HEK293 (cell line): ENCODE results near the gene VASN.

Source experiments
- CTCF ChIA-PET: fragments of 350-600 bp; formaldehyde crosslinking; extraction: SDS; loops from one replicate; lab custom pipeline; 2021; ENCODE audit warnings: antibody characterized with exemption; lab: Yijun Ruan, JAX
- POLR2A ChIA-PET: fragments of 300-600 bp; formaldehyde crosslinking; extraction: SDS; loops from one replicate; lab custom pipeline; 2020; ENCODE audit warnings: antibody characterized with exemption, inconsistent platforms; lab: Yijun Ruan, JAX
- H3K27ac ChIP-seq: fragments of 200-500 bp; sonication (Bioruptor generic); 2 replicates; pipeline ENCODE4 v1.5.1; 2014; ENCODE audit warnings: low read depth, low read length, control low read depth, inconsistent platforms; ENCODE audit errors: extremely low read depth
- H3K36me3 ChIP-seq, 2 experiments: fragments of 200-500 bp in 1 of 2; sonication (Bioruptor generic) in 1 of 2; 1 replicate in 1 of 2; 2 replicates in 1 of 2; pipeline ENCODE4 v1.5.1; 2014 to 2017; ENCODE audit warnings: inconsistent platforms in 2 of 2, low read length in 2 of 2; ENCODE audit not compliant: control insufficient read depth in 2 of 2, insufficient read depth in 1 of 2
- H3K4me1 ChIP-seq: fragments of 200-500 bp; sonication (Bioruptor generic); 2 replicates; pipeline ENCODE4 v1.5.1; 2014; ENCODE audit warnings: mild to moderate bottlenecking, low read length, inconsistent platforms; ENCODE audit not compliant: control insufficient read depth, insufficient read depth
- H3K4me3 ChIP-seq: 2 replicates; pipeline ENCODE4 v1.5.1; 2011; ENCODE audit warnings: low read depth, mild to moderate bottlenecking, control low read depth, low read length, moderate library complexity
- H3K9me3 ChIP-seq: fragments of 200-500 bp; sonication (Bioruptor generic); 2 replicates; pipeline ENCODE4 v1.5.1; 2014; ENCODE audit warnings: low read depth, low read length, inconsistent platforms; ENCODE audit not compliant: control insufficient read depth, insufficient read depth
- BCL11A ChIP-seq: fragments of 450-650 bp; formaldehyde crosslinking; IDR thresholded peaks from 2 replicates; pipeline ENCODE4 v1.5.1; 2016; ENCODE audit warnings: low read depth, missing biosample characterization, missing genetic modification characterization
- GFI1B ChIP-seq: fragments of 450-650 bp; formaldehyde crosslinking; IDR thresholded peaks from 2 replicates; pipeline ENCODE4 v1.5.1; 2016; ENCODE audit warnings: missing biosample characterization, missing genetic modification characterization
- KLF7 ChIP-seq: fragments of 450-650 bp; formaldehyde crosslinking; IDR thresholded peaks from 2 replicates; pipeline ENCODE4 v1.5.1; 2016; ENCODE audit warnings: missing biosample characterization, missing genetic modification characterization, borderline replicate concordance
- KLF8 ChIP-seq: fragments of 450-650 bp; formaldehyde crosslinking; IDR thresholded peaks from 2 replicates; pipeline ENCODE4 v1.5.1; 2016; ENCODE audit warnings: missing biosample characterization, missing genetic modification characterization
- KLF9 ChIP-seq: fragments of 450-650 bp; formaldehyde crosslinking; IDR thresholded peaks from 2 replicates; pipeline ENCODE4 v1.5.1; 2016; ENCODE audit warnings: missing biosample characterization, missing genetic modification characterization, low read depth
- REPIN1 ChIP-seq: fragments of 450-650 bp; formaldehyde crosslinking; IDR thresholded peaks from 2 replicates; pipeline ENCODE4 v1.5.1; 2017; ENCODE audit warnings: missing biosample characterization, missing genetic modification characterization, low read depth
- YY1 ChIP-seq: fragments of 450-650 bp; formaldehyde crosslinking; IDR thresholded peaks from 2 replicates; pipeline ENCODE4 v1.5.1; 2018; ENCODE audit warnings: missing biosample characterization, missing genetic modification characterization
- ZBTB7A ChIP-seq: fragments of 450-650 bp; formaldehyde crosslinking; IDR thresholded peaks from 2 replicates; pipeline ENCODE4 v1.5.1; 2016; ENCODE audit warnings: low read depth, missing biosample characterization, missing genetic modification characterization
- ZBTB8A ChIP-seq: fragments of 450-650 bp; formaldehyde crosslinking; IDR thresholded peaks from 2 replicates; pipeline ENCODE4 v1.5.1; 2016; ENCODE audit warnings: missing biosample characterization, missing genetic modification characterization
- ZFP37 ChIP-seq: fragments of 450-650 bp; formaldehyde crosslinking; IDR thresholded peaks from 2 replicates; pipeline ENCODE4 v1.5.1; 2016; ENCODE audit warnings: missing biosample characterization, missing genetic modification characterization
- ZFP41 ChIP-seq: fragments of 450-650 bp; formaldehyde crosslinking; IDR thresholded peaks from 2 replicates; pipeline ENCODE4 v1.5.1; 2016; ENCODE audit warnings: missing biosample characterization, missing genetic modification characterization, borderline replicate concordance
- ZFP69B ChIP-seq: fragments of 450-650 bp; formaldehyde crosslinking; IDR thresholded peaks from 2 replicates; pipeline ENCODE4 v1.5.1; 2016; ENCODE audit warnings: missing biosample characterization, missing genetic modification characterization
- ZNF157 ChIP-seq: fragments of 450-650 bp; formaldehyde crosslinking; IDR thresholded peaks from 2 replicates; pipeline ENCODE4 v1.5.1; 2016; ENCODE audit warnings: missing biosample characterization, missing genetic modification characterization
- ZNF248 ChIP-seq: fragments of 450-650 bp; formaldehyde crosslinking; IDR thresholded peaks from 2 replicates; pipeline ENCODE4 v1.5.1; 2017; ENCODE audit warnings: missing biosample characterization, missing genetic modification characterization
- ZNF266 ChIP-seq: fragments of 450-650 bp; formaldehyde crosslinking; IDR thresholded peaks from 2 replicates; pipeline ENCODE4 v1.5.1; 2016; ENCODE audit warnings: missing biosample characterization, missing genetic modification characterization, low read depth
- ZNF335 ChIP-seq: fragments of 450-650 bp; formaldehyde crosslinking; conservative IDR thresholded peaks from 2 replicates; pipeline ENCODE4 v1.5.1; 2016; ENCODE audit warnings: missing biosample characterization, missing genetic modification characterization
- ZNF394 ChIP-seq: fragments of 450-650 bp; formaldehyde crosslinking; IDR thresholded peaks from 2 replicates; pipeline ENCODE4 v1.5.1; 2016; ENCODE audit warnings: missing biosample characterization, missing genetic modification characterization, mild to moderate bottlenecking, moderate library complexity, borderline replicate concordance
- ZNF473 ChIP-seq: fragments of 450-650 bp; formaldehyde crosslinking; IDR thresholded peaks from 2 replicates; pipeline ENCODE4 v1.5.1; 2017; ENCODE audit warnings: missing biosample characterization, missing genetic modification characterization
- ZNF501 ChIP-seq: fragments of 450-650 bp; formaldehyde crosslinking; IDR thresholded peaks from 2 replicates; pipeline ENCODE4 v1.5.1; 2016; ENCODE audit warnings: missing biosample characterization, missing genetic modification characterization
- ZNF548 ChIP-seq: fragments of 450-650 bp; formaldehyde crosslinking; IDR thresholded peaks from 2 replicates; pipeline ENCODE4 v1.5.1; 2016; ENCODE audit warnings: missing biosample characterization, missing genetic modification characterization
- ZNF623 ChIP-seq: fragments of 450-650 bp; formaldehyde crosslinking; IDR thresholded peaks from 2 replicates; pipeline ENCODE4 v1.5.1; 2016; ENCODE audit warnings: missing biosample characterization, missing genetic modification characterization
- ZNF664 ChIP-seq: fragments of 450-650 bp; formaldehyde crosslinking; IDR thresholded peaks from 2 replicates; pipeline ENCODE4 v1.5.1; 2016; ENCODE audit warnings: missing biosample characterization, missing genetic modification characterization
- ZNF747 ChIP-seq: fragments of 450-650 bp; formaldehyde crosslinking; IDR thresholded peaks from 2 replicates; pipeline ENCODE4 v1.5.1; 2016; ENCODE audit warnings: missing biosample characterization, missing genetic modification characterization
- ZXDB ChIP-seq: fragments of 450-650 bp; formaldehyde crosslinking; IDR thresholded peaks from 2 replicates; pipeline ENCODE4 v1.5.1; 2016; ENCODE audit warnings: missing biosample characterization, missing genetic modification characterization
- TF ChIP-seq, protein P1 (sequence below): fragments of 450-650 bp; formaldehyde crosslinking; conservative IDR thresholded peaks from 2 replicates; pipeline ENCODE4 v1.5.1; 2016; ENCODE audit warnings: low read depth, missing biosample characterization, missing genetic modification characterization
- TF ChIP-seq, protein P2 (sequence below): fragments of 450-650 bp; formaldehyde crosslinking; IDR thresholded peaks from 2 replicates; pipeline ENCODE4 v1.5.1; 2016; ENCODE audit warnings: missing biosample characterization, missing genetic modification characterization
- TF ChIP-seq, protein P3 (sequence below): sonication (generic); formaldehyde crosslinking; IDR thresholded peaks from 2 replicates; pipeline ENCODE4 v1.8.1; 2022; ENCODE audit warnings: mild to moderate bottlenecking, moderate library complexity, missing genetic modification reagents
- TF ChIP-seq, protein P4 (sequence below): fragments of 450-650 bp; formaldehyde crosslinking; IDR thresholded peaks from 2 replicates; pipeline ENCODE4 v1.5.1; 2016; ENCODE audit warnings: missing biosample characterization, missing genetic modification characterization

The VASN gene

DNA sequence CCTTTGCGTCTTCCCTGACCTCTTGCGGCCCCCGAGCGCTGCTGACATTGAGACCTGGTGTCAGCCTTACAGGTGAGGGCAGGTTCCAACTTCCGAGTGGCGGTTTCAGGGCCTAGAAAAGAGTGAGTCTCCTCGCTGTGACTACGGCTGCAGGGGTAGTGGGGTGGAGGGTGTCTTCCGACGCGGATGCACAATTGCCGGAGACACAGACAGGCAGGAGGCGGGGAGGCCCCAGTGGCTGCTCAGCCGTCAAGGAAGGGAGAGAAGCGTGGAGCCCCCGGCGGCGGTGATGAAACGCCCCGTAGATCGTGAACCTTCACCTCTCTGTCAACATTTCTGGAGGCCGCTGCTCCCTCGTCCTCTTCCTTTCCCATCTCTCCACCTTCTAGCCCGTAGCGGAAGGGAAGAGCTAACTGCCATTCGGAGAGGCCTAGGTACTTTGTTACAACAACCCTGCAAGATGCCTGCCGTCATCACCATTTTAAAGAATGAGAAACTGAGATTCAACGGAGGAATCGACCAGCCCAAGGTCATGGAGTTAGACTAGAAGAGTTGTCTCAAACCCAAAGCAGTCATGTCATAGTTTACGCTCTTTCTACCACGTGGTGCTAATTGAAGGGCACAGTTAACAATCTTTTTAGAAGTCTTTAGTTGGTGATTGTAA, 54.5 kb downstream of the VASN start:
- TF ChIP-seq ZNF248, result no peak
- 0 out of 2 replicates have a peak, but pooled peaks have one; percentile 40 for TF ChIP-seq ZBTB8A (tag by site-specific recombination)
- peak; percentile 88; the same call in 1 of the 2 replicates for TF ChIP-seq ZFP37 (tag by site-specific recombination)
- TF ChIP-seq ZFP41 (tag by site-specific recombination), result no peak
- no peak for TF ChIP-seq BCL11A (tag by site-specific recombination)
- peak; percentile 36; the same call in 1 of the 2 replicates for TF ChIP-seq GFI1B (tag by site-specific recombination)
- no peak for TF ChIP-seq ZNF747 (tag by site-specific recombination)
- TF ChIP-seq REPIN1 (tag by site-specific recombination), result 0 out of 2 replicates have a peak, but pooled peaks have one; percentile 47
- no peak for TF ChIP-seq KLF7 (tag by site-specific recombination)
- no peak for TF ChIP-seq ZNF473
- TF ChIP-seq, protein P1, sequence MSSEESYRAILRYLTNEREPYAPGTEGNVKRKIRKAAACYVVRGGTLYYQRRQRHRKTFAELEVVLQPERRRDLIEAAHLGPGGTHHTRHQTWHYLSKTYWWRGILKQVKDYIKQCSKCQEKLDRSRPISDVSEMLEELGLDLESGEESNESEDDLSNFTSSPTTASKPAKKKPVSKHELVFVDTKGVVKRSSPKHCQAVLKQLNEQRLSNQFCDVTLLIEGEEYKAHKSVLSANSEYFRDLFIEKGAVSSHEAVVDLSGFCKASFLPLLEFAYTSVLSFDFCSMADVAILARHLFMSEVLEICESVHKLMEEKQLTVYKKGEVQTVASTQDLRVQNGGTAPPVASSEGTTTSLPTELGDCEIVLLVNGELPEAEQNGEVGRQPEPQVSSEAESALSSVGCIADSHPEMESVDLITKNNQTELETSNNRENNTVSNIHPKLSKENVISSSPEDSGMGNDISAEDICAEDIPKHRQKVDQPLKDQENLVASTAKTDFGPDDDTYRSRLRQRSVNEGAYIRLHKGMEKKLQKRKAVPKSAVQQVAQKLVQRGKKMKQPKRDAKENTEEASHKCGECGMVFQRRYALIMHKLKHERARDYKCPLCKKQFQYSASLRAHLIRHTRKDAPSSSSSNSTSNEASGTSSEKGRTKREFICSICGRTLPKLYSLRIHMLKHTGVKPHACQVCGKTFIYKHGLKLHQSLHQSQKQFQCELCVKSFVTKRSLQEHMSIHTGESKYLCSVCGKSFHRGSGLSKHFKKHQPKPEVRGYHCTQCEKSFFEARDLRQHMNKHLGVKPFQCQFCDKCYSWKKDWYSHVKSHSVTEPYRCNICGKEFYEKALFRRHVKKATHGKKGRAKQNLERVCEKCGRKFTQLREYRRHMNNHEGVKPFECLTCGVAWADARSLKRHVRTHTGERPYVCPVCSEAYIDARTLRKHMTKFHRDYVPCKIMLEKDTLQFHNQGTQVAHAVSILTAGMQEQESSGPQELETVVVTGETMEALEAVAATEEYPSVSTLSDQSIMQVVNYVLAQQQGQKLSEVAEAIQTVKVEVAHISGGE, result 0 out of 2 replicates have a peak, but pooled peaks have one; percentile 7
- TF ChIP-seq KLF8, result no peak
- no peak for TF ChIP-seq ZNF266 (tag by site-specific recombination)
- TF ChIP-seq YY1 (tag by site-specific recombination), result no peak
- 0 out of 2 replicates have a peak, but pooled peaks have one; percentile 43 for TF ChIP-seq ZFP69B (tag by site-specific recombination)
- TF ChIP-seq, protein P2, sequence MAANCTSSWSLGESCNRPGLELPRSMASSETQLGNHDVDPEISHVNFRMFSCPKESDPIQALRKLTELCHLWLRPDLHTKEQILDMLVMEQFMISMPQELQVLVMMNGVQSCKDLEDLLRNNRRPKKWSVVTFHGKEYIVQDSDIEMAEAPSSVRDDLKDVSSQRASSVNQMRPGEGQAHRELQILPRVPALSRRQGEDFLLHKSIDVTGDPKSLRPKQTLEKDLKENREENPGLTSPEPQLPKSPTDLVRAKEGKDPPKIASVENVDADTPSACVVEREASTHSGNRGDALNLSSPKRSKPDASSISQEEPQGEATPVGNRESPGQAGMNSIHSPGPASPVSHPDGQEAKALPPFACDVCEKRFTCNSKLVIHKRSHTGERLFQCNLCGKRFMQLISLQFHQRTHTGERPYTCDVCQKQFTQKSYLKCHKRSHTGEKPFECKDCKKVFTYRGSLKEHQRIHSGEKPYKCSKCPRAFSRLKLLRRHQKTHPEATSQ (tag by site-specific recombination), result no peak
- TF ChIP-seq ZNF623 (tag by site-specific recombination), result peak; percentile 13; the same call in 1 of the 2 replicates
- TF ChIP-seq ZNF157 (tag by site-specific recombination), result peak; percentile 3; the same call in 1 of the 2 replicates
- TF ChIP-seq, protein P3, sequence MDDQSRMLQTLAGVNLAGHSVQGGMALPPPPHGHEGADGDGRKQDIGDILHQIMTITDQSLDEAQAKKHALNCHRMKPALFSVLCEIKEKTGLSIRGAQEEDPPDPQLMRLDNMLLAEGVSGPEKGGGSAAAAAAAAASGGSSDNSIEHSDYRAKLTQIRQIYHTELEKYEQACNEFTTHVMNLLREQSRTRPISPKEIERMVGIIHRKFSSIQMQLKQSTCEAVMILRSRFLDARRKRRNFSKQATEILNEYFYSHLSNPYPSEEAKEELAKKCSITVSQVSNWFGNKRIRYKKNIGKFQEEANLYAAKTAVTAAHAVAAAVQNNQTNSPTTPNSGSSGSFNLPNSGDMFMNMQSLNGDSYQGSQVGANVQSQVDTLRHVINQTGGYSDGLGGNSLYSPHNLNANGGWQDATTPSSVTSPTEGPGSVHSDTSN (CRISPR knock-in tag), result peak; percentile 6; the same call in 1 of the 2 replicates
- TF ChIP-seq KLF9 (tag by site-specific recombination), result peak; percentile 8; the same call in 1 of the 2 replicates
- peak; percentile 89 for TF ChIP-seq ZNF335 (tag by site-specific recombination)
- TF ChIP-seq ZNF394, result peak; percentile 73; the same call in 1 of the 2 replicates
- TF ChIP-seq, protein P4, sequence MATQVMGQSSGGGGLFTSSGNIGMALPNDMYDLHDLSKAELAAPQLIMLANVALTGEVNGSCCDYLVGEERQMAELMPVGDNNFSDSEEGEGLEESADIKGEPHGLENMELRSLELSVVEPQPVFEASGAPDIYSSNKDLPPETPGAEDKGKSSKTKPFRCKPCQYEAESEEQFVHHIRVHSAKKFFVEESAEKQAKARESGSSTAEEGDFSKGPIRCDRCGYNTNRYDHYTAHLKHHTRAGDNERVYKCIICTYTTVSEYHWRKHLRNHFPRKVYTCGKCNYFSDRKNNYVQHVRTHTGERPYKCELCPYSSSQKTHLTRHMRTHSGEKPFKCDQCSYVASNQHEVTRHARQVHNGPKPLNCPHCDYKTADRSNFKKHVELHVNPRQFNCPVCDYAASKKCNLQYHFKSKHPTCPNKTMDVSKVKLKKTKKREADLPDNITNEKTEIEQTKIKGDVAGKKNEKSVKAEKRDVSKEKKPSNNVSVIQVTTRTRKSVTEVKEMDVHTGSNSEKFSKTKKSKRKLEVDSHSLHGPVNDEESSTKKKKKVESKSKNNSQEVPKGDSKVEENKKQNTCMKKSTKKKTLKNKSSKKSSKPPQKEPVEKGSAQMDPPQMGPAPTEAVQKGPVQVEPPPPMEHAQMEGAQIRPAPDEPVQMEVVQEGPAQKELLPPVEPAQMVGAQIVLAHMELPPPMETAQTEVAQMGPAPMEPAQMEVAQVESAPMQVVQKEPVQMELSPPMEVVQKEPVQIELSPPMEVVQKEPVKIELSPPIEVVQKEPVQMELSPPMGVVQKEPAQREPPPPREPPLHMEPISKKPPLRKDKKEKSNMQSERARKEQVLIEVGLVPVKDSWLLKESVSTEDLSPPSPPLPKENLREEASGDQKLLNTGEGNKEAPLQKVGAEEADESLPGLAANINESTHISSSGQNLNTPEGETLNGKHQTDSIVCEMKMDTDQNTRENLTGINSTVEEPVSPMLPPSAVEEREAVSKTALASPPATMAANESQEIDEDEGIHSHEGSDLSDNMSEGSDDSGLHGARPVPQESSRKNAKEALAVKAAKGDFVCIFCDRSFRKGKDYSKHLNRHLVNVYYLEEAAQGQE, result no peak
- TF ChIP-seq ZNF664, result 0 out of 2 replicates have a peak, but pooled peaks have one; percentile 57
- peak; percentile 63; the same call in 1 of the 2 replicates for TF ChIP-seq ZXDB (tag by site-specific recombination)
- no peak for TF ChIP-seq ZNF548 (tag by site-specific recombination)
- TF ChIP-seq ZBTB7A (tag by site-specific recombination), result no peak
- 0 out of 2 replicates have a peak, but pooled peaks have one; percentile 45 for TF ChIP-seq ZNF501
- Histone ChIP-seq H3K27ac (peak overlapping the region; percentile 90), H3K9me3 (no peaks in the 10 kb centered on the region), H3K36me3 (peaks cover 5 to 28% of the 10 kb centered on the region in 2 experiments; a peak in 2 of 3 replicates), H3K4me1 (peaks cover 4% of the 10 kb centered on the region), H3K4me3 (peak overlapping the region; percentile 94)
- CTCF ChIA-PET, result interaction anchor here (0.6 to 1.0 kb wide), 2 partner anchors 21 to 156 kb away, joined by 3 read pairs; no protein-coding TSS in a partner anchor
- POLR2A ChIA-PET, result no interaction called here
